GM12892 (cell line): Measurements from ENCODE around the gene CACNA2D4.

ENCODE experiments used
- POLR2A ChIP-seq: IDR thresholded peaks from 2 replicates; pipeline ENCODE4 v1.6.1; 2011; ENCODE audit warnings: low read depth, low read length, control low read depth
- POLR2AphosphoS5 ChIP-seq: IDR thresholded peaks from 2 replicates; pipeline ENCODE4 v1.6.1; 2011; ENCODE audit warnings: low read depth, low read length, control low read depth
- TAF1 ChIP-seq: IDR thresholded peaks from 2 replicates; pipeline ENCODE4 v1.6.1; 2011; ENCODE audit warnings: low read depth, mild to moderate bottlenecking, control low read depth, low read length, borderline replicate concordance

DNA sequence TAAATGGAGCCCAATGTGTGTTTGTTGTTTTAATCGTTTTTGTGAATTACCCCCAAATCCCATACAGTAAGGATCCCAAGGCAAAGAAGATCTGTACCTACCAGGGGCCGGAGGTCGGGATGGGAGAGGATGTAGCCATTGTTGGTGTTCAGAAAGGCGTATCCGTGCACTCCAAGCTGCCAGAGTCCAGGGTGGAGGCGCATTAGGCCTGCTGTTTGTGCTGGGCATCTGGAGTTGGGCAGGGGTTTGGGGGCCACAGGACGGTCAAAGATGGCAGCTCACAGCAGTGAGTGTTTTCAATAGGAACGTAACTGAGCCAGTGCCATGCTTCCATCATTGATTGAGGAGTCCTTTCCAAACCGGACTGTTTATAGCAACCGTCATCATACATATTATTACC is 40.2 kb downstream of the CACNA2D4 start:
- TF ChIP-seq POLR2A (no peak), POLR2AphosphoS5 (no peak), TAF1 (no peak)
